Breast epithelium (tissue), 4 donors: ENCODE measurements around the gene ZMIZ2. TPM values are rescaled to one million over a fixed set of nuclear protein-coding genes. Genes with fewer than 3 reads are reported as not detected.

Experiments used
- DNase-seq, 2 donors: peaks; one replicate each; pipeline ENCODE4 v3.0.0-alpha.2; 2019; ENCODE audit warnings: low spot score in 2 of 2
- H3K27ac ChIP-seq, 2 donors: fragments of 200-600 bp; sonication (generic) in 1 of 2; one replicate each; pipeline ENCODE4 v1.5.1; 2016 to 2019; ENCODE audit warnings: mild to moderate bottlenecking in 1 of 2
- H3K27me3 ChIP-seq, 2 donors: fragments of 200-600 bp; sonication (generic) in 1 of 2; one replicate each; pipeline versions ENCODE4 v1.5.1 to v1.6.0; 2017 to 2019; ENCODE audit warnings: control low read depth in 1 of 2, mild to moderate bottlenecking in 1 of 2
- H3K36me3 ChIP-seq: fragments of 200-600 bp; one replicate; pipeline ENCODE4 v1.5.1; 2019
- H3K4me1 ChIP-seq, 2 donors: fragments of 200-600 bp; sonication (generic); one replicate each; pipeline ENCODE4 v1.5.1; 2016 to 2019; ENCODE audit warnings: control low read depth in 1 of 2
- H3K4me3 ChIP-seq, 3 donors: fragments of 200-600 bp; sonication (generic); 1 replicate in 2 of 3; 2 replicates in 1 of 3; pipeline ENCODE4 v1.5.1; 2016 to 2019; ENCODE audit warnings: mild to moderate bottlenecking in 3 of 3, moderate library complexity in 2 of 3
- H3K9me3 ChIP-seq, 2 donors: fragments of 200-600 bp; sonication (generic) in 1 of 2; one replicate each; pipeline ENCODE4 v1.5.1; 2016 to 2019; ENCODE audit warnings: control low read depth in 1 of 2
- POLR2A ChIP-seq: fragments of 450-650 bp; IDR thresholded peaks from one replicate; pipeline ENCODE4 v1.6.1; 2016; ENCODE audit warnings: antibody characterized with exemption, mild to moderate bottlenecking, moderate library complexity
- POLR2AphosphoS5 ChIP-seq, 3 donors: sonication (generic); formaldehyde crosslinking; IDR thresholded peaks; one replicate each; pipeline ENCODE4 v1.6.1; 2017; ENCODE audit warnings: antibody characterized with exemption in 3 of 3
- intact Hi-C: fragments of 100-400 bp; cut with DNase I; formaldehyde crosslinking; loops from one replicate; pipeline ENCODE4 v1.15.1; 2023; ENCODE audit warnings: low total_unique reads
- total RNA-seq, 3 donors: library from RNA; depleted of rRNA; stranded (reverse); fragments of >200 nt; gene quantifications; one replicate each; pipeline ENCODE4 v1.1.0, GENCODE V29; 2016
- TF ChIP-seq, protein P1 (sequence below), 3 donors: fragments of 450-650 bp; IDR thresholded peaks; one replicate each; pipeline ENCODE4 v1.5.1; 2016 to 2017; ENCODE audit warnings: antibody characterized with exemption in 3 of 3, mild to moderate bottlenecking in 3 of 3, moderate library complexity in 3 of 3

ZMIZ2 gene
- total RNA-seq, 3 donors from 2014 or later, result 12.5 to 30.1 (median 23.6) TPM

DNA sequence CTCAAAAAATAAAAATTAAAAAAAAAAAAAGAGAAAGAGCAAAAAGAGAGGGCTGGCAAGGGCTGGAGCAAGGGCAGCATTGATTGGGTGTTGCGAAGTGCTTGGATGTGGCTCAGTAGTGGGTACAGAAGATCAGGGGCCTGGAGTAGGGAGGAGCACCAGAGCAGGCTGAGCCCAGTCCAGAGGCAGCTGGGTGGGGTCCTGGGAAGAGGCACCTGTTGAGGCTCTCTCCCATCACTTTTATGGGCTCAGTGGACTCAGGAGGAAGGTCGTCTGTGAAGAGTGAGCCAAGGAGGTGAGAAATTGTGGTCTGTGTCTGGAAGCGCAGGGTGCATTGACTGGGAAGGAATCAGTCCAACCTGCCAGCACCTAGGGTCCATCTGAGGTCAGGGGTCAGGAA, 11.8 kb upstream of the ZMIZ2 start:
- Histone ChIP-seq H3K27me3 (no peaks in the 10 kb centered on the region), H3K9me3 (no peaks in the 10 kb centered on the region), H3K36me3 (no peaks in the 10 kb centered on the region), H3K4me3 (no peak overlapping the region), H3K27ac (no peak overlapping the region), H3K4me1 (no peaks in the 10 kb centered on the region)
- DNase-seq, result no peak
- TF ChIP-seq POLR2AphosphoS5 (IDR thresholded peaks at IDR 0.05), result no peak
- TF ChIP-seq POLR2A, result no peak
- TF ChIP-seq, protein P1, sequence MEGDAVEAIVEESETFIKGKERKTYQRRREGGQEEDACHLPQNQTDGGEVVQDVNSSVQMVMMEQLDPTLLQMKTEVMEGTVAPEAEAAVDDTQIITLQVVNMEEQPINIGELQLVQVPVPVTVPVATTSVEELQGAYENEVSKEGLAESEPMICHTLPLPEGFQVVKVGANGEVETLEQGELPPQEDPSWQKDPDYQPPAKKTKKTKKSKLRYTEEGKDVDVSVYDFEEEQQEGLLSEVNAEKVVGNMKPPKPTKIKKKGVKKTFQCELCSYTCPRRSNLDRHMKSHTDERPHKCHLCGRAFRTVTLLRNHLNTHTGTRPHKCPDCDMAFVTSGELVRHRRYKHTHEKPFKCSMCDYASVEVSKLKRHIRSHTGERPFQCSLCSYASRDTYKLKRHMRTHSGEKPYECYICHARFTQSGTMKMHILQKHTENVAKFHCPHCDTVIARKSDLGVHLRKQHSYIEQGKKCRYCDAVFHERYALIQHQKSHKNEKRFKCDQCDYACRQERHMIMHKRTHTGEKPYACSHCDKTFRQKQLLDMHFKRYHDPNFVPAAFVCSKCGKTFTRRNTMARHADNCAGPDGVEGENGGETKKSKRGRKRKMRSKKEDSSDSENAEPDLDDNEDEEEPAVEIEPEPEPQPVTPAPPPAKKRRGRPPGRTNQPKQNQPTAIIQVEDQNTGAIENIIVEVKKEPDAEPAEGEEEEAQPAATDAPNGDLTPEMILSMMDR (IDR thresholded peaks at IDR 0.05), result no peak
- intact Hi-C loops, result no loop called here

DNA sequence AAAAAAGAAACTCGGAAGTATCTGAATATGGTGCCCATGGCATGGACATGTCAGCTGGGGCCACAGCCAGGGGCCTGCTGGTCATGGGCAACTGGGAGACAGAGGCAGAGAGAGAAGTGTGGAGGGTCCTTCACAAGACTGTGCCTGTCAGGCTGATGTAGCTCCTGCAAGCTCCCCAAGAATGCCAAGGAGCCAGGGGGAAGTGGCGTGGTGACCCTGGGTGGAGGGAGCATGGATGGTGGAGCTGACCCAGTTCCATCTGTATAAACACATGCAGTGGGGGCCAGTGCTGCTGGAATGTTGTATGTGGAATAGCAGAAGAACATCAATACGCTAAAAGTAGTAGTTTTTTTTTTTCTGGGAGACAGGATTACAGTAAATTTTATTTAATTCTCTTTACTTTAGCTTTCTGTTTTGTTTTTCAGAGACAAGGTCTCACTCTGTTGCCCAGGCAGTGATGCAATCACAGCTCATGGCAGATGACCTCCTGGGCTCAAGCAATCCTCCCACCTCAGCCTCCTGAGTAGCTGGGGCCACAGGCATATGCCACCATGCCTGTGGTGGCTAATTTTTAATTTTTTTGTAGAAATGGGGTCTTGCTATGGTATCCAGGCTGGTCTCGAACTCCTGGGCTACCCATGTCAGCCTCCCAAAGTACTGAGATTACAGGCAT, 10.5 kb upstream of the ZMIZ2 start:
- DNase-seq, result no peak
- H3K27me3 ChIP-seq, result no peaks in the 10 kb centered on the region
- H3K4me1 ChIP-seq, result no peaks in the 10 kb centered on the region
- no peak for TF ChIP-seq POLR2AphosphoS5 (IDR thresholded peaks at IDR 0.05)
- TF ChIP-seq, protein P1 (IDR thresholded peaks at IDR 0.05), result no peak
- no peak for TF ChIP-seq POLR2A
- H3K27ac ChIP-seq, result no peak overlapping the region
- no peaks in the 10 kb centered on the region for H3K9me3 ChIP-seq
- intact Hi-C loops, result no loop called here
- H3K4me3 ChIP-seq, result no peak overlapping the region
- no peaks in the 10 kb centered on the region for H3K36me3 ChIP-seq

DNA sequence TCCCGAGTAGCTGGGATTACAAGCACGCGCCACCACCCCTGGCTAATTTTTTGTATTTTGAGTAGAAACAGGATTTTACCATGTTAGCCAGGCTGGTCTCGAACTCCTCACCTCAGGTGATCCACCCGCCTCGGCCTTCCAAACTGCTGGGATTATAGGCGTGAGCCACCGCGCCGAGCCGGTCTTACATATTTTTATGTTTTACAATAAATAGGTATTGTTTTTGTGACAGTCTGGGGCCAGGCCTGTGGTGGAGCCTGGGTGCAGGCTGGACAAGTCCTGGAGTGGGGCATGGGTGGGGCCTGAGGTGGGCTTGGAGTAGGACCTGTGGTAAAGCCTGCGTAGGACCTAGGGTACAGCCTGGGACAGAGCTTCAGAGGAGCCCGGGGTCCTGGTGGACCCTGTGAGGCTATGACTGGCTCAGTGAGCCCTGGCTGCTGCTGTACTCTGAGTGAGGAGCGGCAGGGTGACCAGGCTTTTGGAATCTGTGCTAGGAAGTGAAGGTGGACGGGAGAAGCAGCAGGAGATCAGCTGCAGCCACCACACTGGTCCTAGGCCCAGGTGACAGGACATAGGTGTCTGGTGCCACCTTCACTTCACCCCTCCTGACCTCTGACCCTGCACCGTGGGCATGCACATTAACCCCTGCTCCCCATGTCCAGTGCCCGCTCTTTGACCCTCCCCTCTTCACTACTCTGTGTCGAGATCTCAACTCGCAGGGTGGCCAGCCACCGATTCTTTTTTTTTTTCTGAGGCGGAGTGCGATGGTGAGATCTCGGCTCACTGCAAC, 9.6 kb upstream of the ZMIZ2 start:
- Histone ChIP-seq H3K27me3 (no peaks in the 10 kb centered on the region), H3K4me1 (no peaks in the 10 kb centered on the region), H3K36me3 (no peaks in the 10 kb centered on the region), H3K27ac (no peak overlapping the region), H3K9me3 (no peaks in the 10 kb centered on the region), H3K4me3 (no peak overlapping the region)
- intact Hi-C loops, result no loop called here
- TF ChIP-seq, protein P1 (IDR thresholded peaks at IDR 0.05), result no peak
- TF ChIP-seq POLR2A (no peak), POLR2AphosphoS5 (IDR thresholded peaks at IDR 0.05) (no peak)
- DNase-seq, result no peak

DNA sequence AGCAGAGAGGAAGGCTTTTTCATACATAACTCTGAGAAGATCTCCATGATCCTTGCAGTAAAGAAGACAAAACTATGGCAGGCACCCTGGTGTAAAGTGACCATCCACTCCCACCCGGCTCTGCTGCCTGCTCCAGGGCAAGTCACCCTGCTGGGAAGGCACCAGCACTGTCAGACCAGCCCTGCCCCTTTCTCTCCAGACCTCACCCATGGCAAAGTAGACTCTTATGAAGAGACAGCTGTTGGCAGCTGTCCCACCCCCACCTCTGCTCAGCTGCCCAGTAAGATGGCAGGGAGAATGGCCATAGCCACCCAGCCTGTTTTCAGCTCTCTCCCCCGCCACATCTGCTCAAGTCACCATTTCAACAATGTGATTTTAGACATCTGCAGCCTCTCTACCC, 8.6 kb upstream of the ZMIZ2 start:
- Histone ChIP-seq H3K27ac (no peak overlapping the region), H3K4me3 (no peak overlapping the region), H3K4me1 (no peaks in the 10 kb centered on the region), H3K9me3 (no peaks in the 10 kb centered on the region), H3K27me3 (no peaks in the 10 kb centered on the region), H3K36me3 (no peaks in the 10 kb centered on the region)
- no peak for TF ChIP-seq POLR2AphosphoS5 (IDR thresholded peaks at IDR 0.05)
- no peak for TF ChIP-seq POLR2A
- TF ChIP-seq, protein P1 (IDR thresholded peaks at IDR 0.05), result no peak
- intact Hi-C loops, result no loop called here
- no peak for DNase-seq

DNA sequence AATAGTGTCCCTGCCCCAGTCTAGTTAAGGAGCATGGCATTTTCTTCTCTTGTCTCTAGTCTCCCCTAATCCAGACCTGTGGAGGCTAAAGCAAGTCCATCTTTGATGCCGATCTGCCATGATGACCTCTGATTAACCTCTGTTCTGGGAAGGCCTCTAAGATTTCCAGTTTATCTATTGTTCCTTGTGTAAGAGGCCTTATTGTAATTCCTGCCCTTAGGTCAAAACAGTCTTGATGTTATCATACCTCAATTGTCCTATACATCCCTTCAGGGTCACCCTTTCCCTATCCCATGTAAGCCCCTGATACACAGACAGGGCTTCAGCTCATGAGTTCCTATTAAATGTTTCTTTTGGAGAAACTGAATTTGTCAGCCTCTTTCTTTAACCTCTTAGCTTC, 4.9 kb upstream of the ZMIZ2 start:
- intact Hi-C loops, result no loop called here
- Histone ChIP-seq H3K4me1 (no peaks in the 10 kb centered on the region), H3K9me3 (no peaks in the 10 kb centered on the region), H3K27me3 (no peaks in the 10 kb centered on the region), H3K27ac (peak overlapping the region in 1 of 2 donors; percentile 23), H3K36me3 (no peaks in the 10 kb centered on the region), H3K4me3 (no peak overlapping the region)
- no peak for DNase-seq
- TF ChIP-seq POLR2AphosphoS5 (IDR thresholded peaks at IDR 0.05) (no peak), POLR2A (no peak)
- TF ChIP-seq, protein P1 (IDR thresholded peaks at IDR 0.05), result no peak
